ENCODE results near the gene TLE4. TPM values are rescaled to one million over a fixed set of nuclear protein-coding genes. Genes with fewer than 3 reads are reported as not detected.

Gene TLE4
- total and polyA plus RNA-seq, 2 of the 13 experiments (the other 11 are each of a cell fraction or from before 2014, with no cell fraction given) = 2.0 to 2.3 TPM

DNA sequence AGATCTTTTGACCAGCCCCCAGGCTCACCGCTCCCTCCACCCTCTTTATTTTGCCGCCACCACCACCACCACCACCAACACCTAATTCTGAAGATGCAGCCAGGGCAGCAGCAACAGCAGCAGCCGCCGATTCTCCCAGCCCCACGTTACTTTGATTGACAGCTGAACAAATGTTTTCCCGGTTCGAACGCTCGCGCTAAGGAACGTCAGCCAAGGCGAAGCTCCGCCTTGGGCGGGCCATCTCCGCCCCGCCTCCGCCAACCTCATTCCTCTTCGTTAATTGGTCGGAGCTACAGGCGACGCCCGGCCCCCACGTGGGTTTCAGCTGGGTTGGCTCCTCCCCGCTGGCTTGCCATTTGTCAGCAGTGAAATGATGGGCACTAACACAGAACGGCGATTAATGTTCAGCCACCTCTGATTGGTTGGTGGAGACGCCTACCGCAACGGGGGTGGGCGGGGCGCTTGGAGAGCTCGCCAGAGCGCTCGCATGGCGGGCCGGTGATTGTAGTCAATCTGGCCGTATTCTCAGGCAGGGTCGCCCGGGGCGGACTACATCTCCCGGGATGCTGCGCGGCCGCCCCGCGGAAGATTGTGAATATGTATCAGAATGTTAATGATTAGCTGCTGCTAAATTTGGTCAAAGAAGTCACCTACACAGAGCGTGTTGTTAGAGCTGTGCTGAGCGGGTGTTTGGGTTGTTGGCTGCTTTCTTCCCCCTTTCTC is at the start of gene TLE4 (continued):
- TF ChIP-seq, protein P1, sequence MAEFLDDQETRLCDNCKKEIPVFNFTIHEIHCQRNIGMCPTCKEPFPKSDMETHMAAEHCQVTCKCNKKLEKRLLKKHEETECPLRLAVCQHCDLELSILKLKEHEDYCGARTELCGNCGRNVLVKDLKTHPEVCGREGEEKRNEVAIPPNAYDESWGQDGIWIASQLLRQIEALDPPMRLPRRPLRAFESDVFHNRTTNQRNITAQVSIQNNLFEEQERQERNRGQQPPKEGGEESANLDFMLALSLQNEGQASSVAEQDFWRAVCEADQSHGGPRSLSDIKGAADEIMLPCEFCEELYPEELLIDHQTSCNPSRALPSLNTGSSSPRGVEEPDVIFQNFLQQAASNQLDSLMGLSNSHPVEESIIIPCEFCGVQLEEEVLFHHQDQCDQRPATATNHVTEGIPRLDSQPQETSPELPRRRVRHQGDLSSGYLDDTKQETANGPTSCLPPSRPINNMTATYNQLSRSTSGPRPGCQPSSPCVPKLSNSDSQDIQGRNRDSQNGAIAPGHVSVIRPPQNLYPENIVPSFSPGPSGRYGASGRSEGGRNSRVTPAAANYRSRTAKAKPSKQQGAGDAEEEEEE (CRISPR knock-in tag; IDR thresholded peaks at IDR 0.05; ENCODE audit: borderline replicate concordance) = no peak
- TF ChIP-seq ZNF263 (CRISPR knock-in tag; IDR thresholded peaks at IDR 0.05) (no peak), ZNF317 (CRISPR knock-in tag; IDR thresholded peaks at IDR 0.05) (no peak), ZBTB7B (CRISPR knock-in tag; IDR thresholded peaks at IDR 0.05) (no peak), PRDM15 (CRISPR knock-in tag; IDR thresholded peaks at IDR 0.05) (no peak), AHR (CRISPR knock-in tag; IDR thresholded peaks at IDR 0.05) (no peak), CHCHD3 (CRISPR knock-in tag; IDR thresholded peaks at IDR 0.05) (no peak), PITX1 (CRISPR knock-in tag; IDR thresholded peaks at IDR 0.05) (no peak), ETV5 (CRISPR knock-in tag; IDR thresholded peaks at IDR 0.05; ENCODE audit: borderline replicate concordance) (no peak), MIXL1 (CRISPR knock-in tag; IDR thresholded peaks at IDR 0.05) (peak; percentile 62; the same call in 1 of the 2 replicates), ZNF766 (CRISPR knock-in tag; IDR thresholded peaks at IDR 0.05; ENCODE audit: borderline replicate concordance) (no peak), ATF1 (CRISPR knock-in tag; IDR thresholded peaks at IDR 0.05) (peak; percentile 88)
- TF ChIP-seq, protein P2, sequence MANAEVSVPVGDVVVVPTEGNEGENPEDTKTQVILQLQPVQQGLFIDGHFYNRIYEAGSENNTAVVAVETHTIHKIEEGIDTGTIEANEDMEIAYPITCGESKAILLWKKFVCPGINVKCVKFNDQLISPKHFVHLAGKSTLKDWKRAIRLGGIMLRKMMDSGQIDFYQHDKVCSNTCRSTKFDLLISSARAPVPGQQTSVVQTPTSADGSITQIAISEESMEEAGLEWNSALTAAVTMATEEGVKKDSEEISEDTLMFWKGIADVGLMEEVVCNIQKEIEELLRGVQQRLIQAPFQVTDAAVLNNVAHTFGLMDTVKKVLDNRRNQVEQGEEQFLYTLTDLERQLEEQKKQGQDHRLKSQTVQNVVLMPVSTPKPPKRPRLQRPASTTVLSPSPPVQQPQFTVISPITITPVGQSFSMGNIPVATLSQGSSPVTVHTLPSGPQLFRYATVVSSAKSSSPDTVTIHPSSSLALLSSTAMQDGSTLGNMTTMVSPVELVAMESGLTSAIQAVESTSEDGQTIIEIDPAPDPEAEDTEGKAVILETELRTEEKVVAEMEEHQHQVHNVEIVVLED (CRISPR knock-in tag; IDR thresholded peaks at IDR 0.05; ENCODE audit: borderline replicate concordance) = peak; percentile 36; the same call in 1 of the 2 replicates
- TF ChIP-seq, protein P3, sequence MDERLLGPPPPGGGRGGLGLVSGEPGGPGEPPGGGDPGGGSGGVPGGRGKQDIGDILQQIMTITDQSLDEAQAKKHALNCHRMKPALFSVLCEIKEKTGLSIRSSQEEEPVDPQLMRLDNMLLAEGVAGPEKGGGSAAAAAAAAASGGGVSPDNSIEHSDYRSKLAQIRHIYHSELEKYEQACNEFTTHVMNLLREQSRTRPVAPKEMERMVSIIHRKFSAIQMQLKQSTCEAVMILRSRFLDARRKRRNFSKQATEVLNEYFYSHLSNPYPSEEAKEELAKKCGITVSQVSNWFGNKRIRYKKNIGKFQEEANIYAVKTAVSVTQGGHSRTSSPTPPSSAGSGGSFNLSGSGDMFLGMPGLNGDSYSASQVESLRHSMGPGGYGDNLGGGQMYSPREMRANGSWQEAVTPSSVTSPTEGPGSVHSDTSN (CRISPR knock-in tag; IDR thresholded peaks at IDR 0.05) = peak; percentile 84
- TF ChIP-seq, protein P4, sequence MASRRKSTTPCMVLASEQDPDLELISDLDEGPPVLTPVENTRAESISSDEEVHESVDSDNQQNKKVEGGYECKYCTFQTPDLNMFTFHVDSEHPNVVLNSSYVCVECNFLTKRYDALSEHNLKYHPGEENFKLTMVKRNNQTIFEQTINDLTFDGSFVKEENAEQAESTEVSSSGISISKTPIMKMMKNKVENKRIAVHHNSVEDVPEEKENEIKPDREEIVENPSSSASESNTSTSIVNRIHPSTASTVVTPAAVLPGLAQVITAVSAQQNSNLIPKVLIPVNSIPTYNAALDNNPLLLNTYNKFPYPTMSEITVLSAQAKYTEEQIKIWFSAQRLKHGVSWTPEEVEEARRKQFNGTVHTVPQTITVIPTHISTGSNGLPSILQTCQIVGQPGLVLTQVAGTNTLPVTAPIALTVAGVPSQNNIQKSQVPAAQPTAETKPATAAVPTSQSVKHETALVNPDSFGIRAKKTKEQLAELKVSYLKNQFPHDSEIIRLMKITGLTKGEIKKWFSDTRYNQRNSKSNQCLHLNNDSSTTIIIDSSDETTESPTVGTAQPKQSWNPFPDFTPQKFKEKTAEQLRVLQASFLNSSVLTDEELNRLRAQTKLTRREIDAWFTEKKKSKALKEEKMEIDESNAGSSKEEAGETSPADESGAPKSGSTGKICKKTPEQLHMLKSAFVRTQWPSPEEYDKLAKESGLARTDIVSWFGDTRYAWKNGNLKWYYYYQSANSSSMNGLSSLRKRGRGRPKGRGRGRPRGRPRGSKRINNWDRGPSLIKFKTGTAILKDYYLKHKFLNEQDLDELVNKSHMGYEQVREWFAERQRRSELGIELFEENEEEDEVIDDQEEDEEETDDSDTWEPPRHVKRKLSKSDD (CRISPR knock-in tag; IDR thresholded peaks at IDR 0.05; ENCODE audit: low read depth) = no peak

Measured in HepG2 (cell line).